NCI-H1105 (cell line): Measurements from ENCODE around the gene SLC12A8.
"Not testable (repeated sequence)": the region's sequence is repeated elsewhere in the genome, so short reads cannot be mapped to it uniquely, and the experiment has no call there.

ENCODE experiments used
- DNase-seq: peaks from one replicate; lab custom pipeline; 2025; lab: John Stamatoyannopoulos, UW

SLC12A8 gene

GRCh38 chr3:125112981-125113380 lies 99.6 kb downstream of the SLC12A8 start:
- DNase-seq, result no peak

DNA sequence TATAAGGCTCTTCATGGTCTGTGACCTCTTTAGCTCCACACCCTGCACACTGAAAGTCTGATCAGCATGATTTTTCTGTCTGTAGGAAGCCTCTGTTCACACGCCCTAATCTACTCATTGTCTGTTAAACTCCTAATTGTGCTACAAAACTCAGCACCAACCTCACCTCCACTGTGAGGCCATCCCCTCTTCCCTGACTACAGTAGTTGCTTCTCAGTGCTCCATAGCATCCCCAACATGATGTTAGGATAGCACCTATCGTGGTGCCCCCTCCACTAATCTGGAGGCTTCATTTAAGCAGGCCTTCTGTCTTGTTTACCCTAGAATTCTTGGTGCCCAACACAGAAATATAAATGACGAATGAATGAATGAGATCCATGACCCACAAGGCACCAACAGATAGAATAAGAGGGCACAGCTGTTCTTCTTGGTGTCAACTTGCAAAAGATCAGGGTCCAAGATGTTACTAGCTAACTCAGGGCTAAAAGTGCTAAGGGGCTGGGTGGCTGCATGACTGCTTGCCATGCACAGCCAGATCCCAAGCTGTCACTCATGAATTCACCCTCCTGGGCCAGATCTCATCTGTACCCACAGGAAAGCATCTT lies 101.6 kb downstream of the SLC12A8 start:
- DNase-seq, result no peak

- no peak for DNase-seq
Observed at GRCh38 chr3:125110016-125110875, 102.3 kb downstream of the SLC12A8 start.

DNA sequence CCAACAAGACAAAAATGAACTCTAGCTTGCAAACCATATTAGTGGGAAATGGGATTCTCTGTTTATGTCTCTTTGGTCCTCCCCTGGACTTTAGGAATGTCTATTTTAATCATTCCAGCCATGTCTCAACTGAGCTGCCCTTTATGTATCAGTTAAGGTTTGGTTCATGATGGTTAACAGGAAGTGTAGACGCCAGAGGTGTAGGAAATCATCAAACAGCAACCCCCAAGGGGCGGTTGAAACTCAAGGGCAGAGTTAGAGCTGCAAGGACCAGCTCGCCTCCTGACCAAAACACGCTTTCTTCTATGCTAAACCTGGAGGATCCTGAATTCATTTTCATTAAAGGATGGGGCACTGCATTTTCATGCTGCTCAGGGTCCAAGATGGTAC lies 103.0 kb downstream of the SLC12A8 start:
- no peak for DNase-seq

DNA sequence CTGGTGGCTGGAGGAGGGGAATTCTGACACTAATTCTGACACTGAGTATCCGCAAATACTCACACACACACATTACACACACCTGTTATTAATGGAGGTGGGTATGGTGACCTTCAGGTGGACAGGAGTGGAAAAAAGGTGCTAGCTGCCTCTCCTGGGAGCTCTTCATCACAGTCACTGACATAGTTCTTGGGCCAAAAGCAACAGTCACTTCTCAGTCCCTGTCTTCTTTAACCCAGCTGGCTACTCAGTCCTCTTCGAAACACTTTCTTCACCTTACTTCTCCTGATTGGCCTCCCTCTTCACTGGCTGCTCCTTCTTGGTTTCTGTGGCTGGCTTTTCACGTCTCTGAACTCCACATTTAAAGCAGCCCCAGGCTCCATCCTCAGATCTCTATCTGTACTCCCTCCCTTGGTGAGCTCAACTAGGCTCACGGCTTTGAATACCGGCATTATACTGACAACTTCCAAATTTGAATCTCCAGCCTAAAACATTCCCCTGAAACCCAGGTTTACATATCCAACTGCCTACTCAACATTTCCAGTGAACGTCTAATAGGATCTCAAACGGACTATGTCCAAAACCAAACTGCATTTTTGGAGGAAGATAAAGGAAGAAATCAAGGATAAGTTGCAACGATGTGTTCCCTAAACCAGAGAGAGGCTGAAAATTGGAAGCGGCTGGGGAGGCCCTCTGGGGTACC lies 103.6 kb downstream of the SLC12A8 start:
- no peak for DNase-seq

GRCh38 chr3:125107861-125108567 lies 104.5 kb downstream of the SLC12A8 start:
- DNase-seq, result no peak

DNA sequence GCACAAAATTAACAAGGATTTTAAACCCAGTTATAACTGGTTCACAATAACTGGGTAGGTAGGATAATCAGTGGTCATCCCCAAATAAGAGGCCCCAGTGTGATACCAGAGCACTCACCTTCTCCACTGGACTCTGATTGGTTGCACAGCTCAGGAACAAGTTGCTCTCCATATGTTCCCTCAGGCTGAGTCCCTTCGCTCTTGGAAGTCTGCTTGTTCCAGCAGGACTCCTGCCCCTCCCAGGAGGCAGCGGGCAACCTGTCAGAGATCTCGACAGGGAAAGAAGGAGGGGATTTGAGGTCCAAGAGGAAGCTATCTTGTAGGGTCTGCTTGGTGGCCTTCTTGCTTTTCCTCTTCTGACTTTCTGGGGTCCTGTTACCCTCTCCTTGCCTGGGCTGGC lies 105.2 kb downstream of the SLC12A8 start:
- no peak for DNase-seq

- no peak for DNase-seq
Observed at GRCh38 chr3:125105116-125105515, 107.4 kb downstream of the SLC12A8 start.

DNA sequence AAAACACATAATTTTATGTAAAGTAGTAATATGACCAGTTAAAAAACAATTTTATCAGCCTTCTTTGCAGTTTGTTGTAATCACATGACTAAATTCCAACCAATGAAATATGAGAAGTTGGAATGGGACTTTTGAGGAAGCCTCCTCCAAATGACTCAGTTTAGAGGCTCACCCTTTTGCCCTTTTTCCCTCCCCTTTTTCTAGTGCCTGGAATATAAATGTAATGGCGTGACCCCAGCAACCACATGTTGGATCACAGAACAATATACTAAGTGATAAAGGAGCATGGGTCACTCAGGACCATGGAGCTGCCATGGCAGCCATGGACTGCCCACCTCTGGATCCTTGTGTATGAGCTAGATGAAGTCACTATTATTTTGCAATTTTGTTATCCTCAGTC lies 107.9 kb downstream of the SLC12A8 start:
- no peak for DNase-seq

- DNase-seq, result no peak
Observed at GRCh38 chr3:125103406-125103805, 109.1 kb downstream of the SLC12A8 start.

DNA sequence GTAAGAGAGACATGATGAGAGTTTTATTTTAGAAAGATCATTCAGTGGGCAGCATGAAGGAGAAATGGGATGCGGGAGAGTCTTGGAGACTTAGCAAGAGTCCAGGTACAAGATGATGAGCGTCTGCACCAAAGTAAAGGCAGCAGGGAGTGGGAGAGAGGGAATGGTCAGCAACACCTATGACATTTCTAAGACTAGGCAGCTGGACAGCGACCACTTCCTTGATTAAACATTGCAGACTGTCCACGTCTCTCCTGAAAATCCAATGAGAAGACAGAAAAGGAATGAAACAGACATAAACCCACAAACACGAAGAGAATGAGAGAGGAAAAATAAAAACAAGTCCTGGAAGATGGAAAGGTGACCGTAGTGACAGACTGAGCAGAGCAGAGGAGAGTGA lies 110.1 kb downstream of the SLC12A8 start:
- no peak for DNase-seq

DNA sequence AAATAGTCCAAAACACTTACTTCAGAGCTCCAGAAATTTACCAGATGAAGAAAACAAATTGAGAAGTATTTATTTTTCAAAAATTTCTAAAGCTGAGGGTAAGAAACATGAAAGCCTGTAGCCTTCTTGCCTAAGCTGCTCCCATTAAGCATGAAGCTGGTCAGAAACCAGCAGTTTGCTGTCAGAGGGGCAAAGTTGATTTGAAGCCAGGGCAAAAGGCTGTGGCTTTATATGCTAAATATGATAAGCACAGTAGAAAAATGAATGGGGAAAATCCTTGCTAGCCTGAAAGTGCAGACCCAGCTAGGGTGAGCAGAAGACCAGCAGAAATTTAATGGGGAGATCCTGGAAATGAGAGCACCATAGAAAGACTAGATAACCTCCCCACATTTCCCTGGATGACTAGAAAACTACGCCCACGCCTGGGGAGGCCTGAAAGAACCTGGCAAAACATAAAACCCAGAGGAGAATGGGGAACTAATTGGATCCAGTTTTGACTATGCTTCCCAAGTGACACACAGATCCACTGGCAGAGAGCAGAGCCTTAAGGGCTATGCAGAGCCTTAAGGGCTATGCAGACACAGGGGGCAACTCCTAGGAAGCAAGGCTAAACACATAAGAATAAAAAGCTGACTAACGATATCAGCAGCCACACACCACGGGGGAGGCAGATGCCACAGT lies 113.8 kb downstream of the SLC12A8 start:
- no peak for DNase-seq

DNA sequence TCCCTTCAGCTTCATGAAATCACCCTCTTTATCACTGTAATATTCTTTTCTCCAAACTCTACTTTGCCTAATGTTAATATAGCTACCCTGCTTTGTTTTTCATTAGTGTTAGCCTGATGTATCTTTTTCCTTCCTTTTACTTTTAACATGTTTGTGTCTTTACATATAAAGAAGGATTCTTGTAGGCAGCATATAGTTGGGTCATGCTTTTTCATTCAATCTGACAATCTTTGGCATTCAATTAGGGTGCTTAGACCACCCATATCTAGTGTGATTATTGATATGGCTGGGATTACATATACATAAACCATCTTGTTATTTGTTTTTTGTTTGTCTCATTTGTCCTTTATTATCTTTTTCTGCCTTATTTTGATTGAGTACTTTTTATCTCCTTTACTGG lies 121.9 kb downstream of the SLC12A8 start:
- DNase-seq, result no peak

GRCh38 chr3:125087768-125088391 lies 124.7 kb downstream of the SLC12A8 start:
- DNase-seq, result no peak

GRCh38 chr3:125085166-125085565 lies 127.4 kb downstream of the SLC12A8 start:
- no peak for DNase-seq

GRCh38 chr3:125083776-125084175 lies 128.8 kb downstream of the SLC12A8 start:
- no peak for DNase-seq

DNA sequence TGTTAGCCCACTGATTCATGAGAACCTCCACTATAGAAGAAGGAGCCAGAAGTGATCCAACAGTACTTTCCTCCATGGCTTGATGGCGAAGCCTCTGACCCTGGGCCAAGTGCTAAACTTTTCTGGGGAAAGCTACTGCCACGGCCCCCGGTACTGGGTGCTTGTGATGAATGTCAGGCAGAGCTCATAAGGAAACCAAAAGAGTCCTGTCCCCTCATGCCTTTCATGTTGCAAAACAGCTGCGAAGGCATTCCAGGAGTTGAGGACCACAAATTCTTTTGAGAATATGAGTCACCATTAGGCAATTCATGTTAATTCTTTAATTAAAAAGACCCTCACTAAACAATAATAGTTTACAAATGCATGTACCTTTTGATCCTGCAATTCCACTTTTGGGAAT lies 130.2 kb downstream of the SLC12A8 start:
- not testable (repeated sequence) for DNase-seq

GRCh38 chr3:125080077-125080476 lies 132.5 kb downstream of the SLC12A8 start:
- no peak for DNase-seq

DNA sequence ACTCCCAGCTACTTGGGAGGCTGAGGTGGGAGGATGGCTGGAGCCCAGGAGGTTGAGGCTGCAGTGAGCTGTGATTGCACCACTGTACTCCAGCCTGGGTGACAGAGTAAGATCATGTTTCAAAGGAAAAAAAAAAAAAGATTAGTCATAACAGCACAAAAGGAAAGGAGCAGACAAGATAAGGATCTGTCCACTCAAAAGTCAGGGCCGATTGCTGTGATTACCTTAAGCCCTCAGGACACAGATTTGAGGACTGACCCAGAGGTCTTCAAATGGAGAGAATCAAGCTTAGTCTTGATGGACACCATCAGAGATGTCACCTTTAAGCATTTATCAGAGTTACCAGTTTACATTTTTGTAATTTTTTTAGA lies 132.9 kb downstream of the SLC12A8 start:
- DNase-seq, result no peak

GRCh38 chr3:125078951-125079674 lies 133.4 kb downstream of the SLC12A8 start:
- DNase-seq, result no peak

- no peak for DNase-seq
Observed at GRCh38 chr3:125077864-125078263, 134.7 kb downstream of the SLC12A8 start.
